NCI-H446 treated with DMSO at 0.1 percent for 48 hours (cell line): Measurements from ENCODE around the gene SMC6.

ENCODE experiments used
- DNase-seq: peaks from one replicate; lab custom pipeline; 2025; lab: John Stamatoyannopoulos, UW

SMC6 gene

GRCh38 chr2:17616405-17616804 is 137.2 kb downstream of the SMC6 start:
- no peak for DNase-seq

DNA sequence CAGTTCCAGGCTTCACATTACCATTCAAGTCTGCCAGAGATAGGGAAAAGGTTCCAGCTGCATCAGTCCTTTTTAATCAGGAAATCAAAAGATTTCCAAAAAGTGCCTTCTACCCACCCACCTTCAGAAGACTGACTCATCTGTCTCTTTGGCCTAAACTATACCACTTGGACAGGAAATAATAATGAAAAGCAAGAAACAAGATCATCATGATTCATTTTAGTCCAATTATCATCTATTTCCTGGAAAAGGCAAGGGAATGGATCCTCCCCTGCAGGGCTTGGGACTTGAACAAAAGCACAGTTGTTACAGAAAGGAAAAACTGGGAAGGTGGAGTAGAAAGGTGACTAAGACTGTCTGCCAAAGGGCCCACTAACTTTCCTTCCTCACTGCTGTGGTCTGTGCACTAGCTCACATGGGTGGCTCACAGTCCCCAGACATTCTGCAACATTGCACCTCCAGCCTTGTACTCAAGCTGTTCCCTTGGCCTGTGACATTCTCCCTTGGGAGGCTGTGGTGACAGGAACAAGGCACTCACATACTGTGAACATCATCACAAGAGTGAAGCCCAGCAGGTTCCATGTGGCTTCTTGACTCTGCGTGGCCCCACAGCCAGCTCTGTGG is 137.8 kb downstream of the SMC6 start:
- DNase-seq = peak; percentile 32

DNA sequence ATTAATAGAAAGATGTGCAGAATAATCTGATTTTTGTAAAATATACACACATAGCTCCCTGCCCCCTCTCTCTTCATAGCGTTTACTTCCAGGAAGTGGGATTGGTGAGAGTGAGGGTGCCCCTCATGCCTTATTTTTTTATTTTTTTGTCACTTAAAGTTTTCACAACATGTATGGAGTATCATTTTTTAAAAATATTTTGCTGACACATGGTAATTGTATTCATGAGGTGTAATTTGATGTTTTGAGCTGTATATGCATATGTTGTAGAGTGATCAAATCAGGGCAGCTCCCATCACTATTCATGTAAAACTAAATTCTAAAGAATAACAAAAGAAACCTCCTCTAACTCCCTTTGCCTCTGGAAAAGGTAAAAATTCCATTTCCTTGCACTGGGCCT is 138.5 kb downstream of the SMC6 start:
- DNase-seq = no peak

- DNase-seq = peak; percentile 72
Measured at GRCh38 chr2:17614174-17614930, 139.3 kb downstream of the SMC6 start.
